Erythroblast (primary cell): ENCODE data around the gene BOD1L1.

ENCODE experiments used
- GATA1 ChIP-seq: IDR thresholded peaks from 2 replicates; pipeline ENCODE4 v1.6.1; 2011; ENCODE audit warnings: low read depth, mild to moderate bottlenecking, control low read depth, low read length, moderate library complexity
- POLR2A ChIP-seq: IDR thresholded peaks from 2 replicates; pipeline ENCODE4 v1.6.1; 2011; ENCODE audit warnings: mild to moderate bottlenecking, low read length

DNA sequence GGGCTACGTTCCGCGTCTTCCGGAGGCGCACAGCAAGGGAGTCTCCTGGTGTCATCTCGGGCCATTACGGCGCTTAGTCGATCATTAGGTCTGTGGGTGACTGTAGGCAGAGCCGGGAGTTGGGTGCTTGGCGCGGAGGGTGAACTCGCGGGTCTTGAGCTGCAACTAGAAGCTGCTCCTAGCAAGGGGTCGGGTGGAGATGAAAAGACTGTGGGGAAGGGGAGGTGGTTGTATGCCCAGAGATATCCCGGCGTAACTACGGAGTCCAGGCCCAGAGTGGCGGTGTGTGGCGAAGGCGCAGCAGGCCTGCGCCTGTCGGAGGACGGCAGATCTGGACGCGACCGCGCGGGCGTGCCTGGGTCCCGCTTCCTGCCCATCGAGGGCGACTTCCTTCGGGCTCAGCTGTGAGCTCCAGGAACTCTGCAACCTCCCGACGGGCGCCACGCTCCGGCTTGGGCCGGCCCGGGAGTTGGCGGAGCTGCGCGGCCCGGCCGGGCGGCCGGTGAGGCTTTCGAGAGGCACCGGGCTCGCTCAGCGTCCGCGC is 80.5 kb downstream of the BOD1L1 start:
- TF ChIP-seq POLR2A (no peak), GATA1 (no peak)
